Neural progenitor cell (in vitro differentiated cells): ENCODE measurements around the gene TNFAIP1.

ENCODE experiments used
- CTCF ChIP-seq: fragments of 200-600 bp; sonication (generic); IDR thresholded peaks from 2 replicates; pipeline ENCODE4 v1.5.1; 2017; ENCODE audit warnings: antibody characterized with exemption, mild to moderate bottlenecking
- EZH2 ChIP-seq: fragments of 200-600 bp; sonication (generic); IDR thresholded peaks from 2 replicates; pipeline ENCODE4 v1.6.1; 2017; ENCODE audit warnings: antibody characterized with exemption, mild to moderate bottlenecking, moderate library complexity

DNA sequence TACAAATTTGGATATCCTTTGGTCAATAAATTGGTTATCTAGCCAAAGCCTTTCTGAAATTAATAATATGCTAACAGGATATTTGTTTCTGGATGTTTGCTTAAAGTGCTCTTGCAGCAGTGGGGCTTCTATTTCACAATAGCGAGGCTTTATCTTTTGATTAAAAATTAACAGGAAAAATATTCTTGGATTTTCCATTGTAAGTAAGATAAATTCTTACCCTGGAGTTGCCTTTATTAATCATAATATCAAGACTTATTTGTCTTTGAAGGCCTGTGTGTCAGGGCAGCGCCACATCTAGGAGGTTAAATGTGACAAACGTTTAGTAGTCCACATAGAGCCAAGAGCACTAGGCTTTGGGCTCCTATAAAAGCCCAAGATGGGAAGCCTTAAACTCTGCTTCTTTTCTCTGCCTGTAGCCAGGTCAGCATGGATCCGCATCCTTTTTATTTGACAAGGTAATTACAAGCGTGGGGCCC is 11.3 kb upstream of the TNFAIP1 start:
- TF ChIP-seq CTCF (no peak), EZH2 (no peak)
